ENCODE results near the gene MYORG. TPM values are rescaled to one million over a fixed set of nuclear protein-coding genes. Genes with fewer than 3 reads are reported as not detected.

MYORG gene
- total RNA-seq, 2 experiments from 2014 or later, result 0.98 to 3.9 TPM

DNA sequence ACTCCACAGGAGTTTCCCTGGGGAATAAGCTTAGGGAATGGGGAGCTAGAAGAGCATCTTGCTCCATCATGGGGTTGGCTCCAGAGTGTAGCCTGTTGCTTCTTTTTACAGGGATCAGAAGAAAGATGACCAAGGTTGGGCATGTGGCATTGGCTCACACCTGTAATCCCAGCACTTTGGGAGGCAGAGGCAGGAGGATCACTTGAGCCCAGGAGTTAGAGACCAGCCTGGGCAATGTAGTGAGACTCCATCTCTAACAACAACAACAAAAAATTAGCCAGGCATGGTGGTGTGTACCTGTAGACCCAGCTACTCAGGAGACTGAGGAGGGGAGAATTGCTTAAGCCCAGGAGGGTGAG, 28.9 kb downstream of the MYORG start:
- H3K79me2 ChIP-seq (ENCODE audit: insufficient read depth, low read depth, low read length), result no peaks in the 10 kb centered on the region

GRCh38 chr9:34346873-34347799, 29.6 kb downstream of the MYORG start:
- TF ChIP-seq, protein P1, sequence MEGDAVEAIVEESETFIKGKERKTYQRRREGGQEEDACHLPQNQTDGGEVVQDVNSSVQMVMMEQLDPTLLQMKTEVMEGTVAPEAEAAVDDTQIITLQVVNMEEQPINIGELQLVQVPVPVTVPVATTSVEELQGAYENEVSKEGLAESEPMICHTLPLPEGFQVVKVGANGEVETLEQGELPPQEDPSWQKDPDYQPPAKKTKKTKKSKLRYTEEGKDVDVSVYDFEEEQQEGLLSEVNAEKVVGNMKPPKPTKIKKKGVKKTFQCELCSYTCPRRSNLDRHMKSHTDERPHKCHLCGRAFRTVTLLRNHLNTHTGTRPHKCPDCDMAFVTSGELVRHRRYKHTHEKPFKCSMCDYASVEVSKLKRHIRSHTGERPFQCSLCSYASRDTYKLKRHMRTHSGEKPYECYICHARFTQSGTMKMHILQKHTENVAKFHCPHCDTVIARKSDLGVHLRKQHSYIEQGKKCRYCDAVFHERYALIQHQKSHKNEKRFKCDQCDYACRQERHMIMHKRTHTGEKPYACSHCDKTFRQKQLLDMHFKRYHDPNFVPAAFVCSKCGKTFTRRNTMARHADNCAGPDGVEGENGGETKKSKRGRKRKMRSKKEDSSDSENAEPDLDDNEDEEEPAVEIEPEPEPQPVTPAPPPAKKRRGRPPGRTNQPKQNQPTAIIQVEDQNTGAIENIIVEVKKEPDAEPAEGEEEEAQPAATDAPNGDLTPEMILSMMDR (conservative IDR thresholded peaks at IDR 0.05; ENCODE audit: low read length), result no peak
- no peak for TF ChIP-seq EZH2phosphoT487 (IDR thresholded peaks at IDR 0.05; ENCODE audit: borderline replicate concordance, low read depth, low read length)
- POLR2A ChIA-PET, result interaction anchor here (0.7 kb wide), 1 partner anchor 53 kb away, joined by 4 read pairs; no protein-coding TSS in a partner anchor

More for the DNA sequence above, 28.9 kb downstream of the MYORG start:
- ChIA-PET CTCF (ENCODE audit: unreplicated experiment) (no interaction called here), POLR2A (no interaction called here)
- Histone ChIP-seq H3K4me1 (ENCODE audit: insufficient read depth, low read length, poor library complexity, severe bottlenecking) (no peaks in the 10 kb centered on the region), H3K9me3 (ENCODE audit: low read length) (no peaks in the 10 kb centered on the region), H3K4me3 (ENCODE audit: low read depth, low read length, poor library complexity, severe bottlenecking) (no peak overlapping the region), H3K36me3 (ENCODE audit: insufficient read depth, low read length) (peaks cover 12% of the 10 kb centered on the region; the same call in 1 of the 2 replicates), H4K20me1 (ENCODE audit: insufficient read depth, low read length) (no peaks in the 10 kb centered on the region), H3K4me2 (ENCODE audit: low read length) (no peak overlapping the region), H2AFZ (ENCODE audit: low read length) (no peak overlapping the region), H3K27ac (ENCODE audit: low read depth, low read length, poor library complexity, severe bottlenecking) (no peak overlapping the region), H3K9me2 (ENCODE audit: insufficient read depth, low read length) (no peaks in the 10 kb centered on the region)
- TF ChIP-seq, protein P1 (conservative IDR thresholded peaks at IDR 0.05; ENCODE audit: low read length), result no peak
- no peak for TF ChIP-seq EZH2phosphoT487 (IDR thresholded peaks at IDR 0.05; ENCODE audit: borderline replicate concordance, low read depth, low read length)
- no peak for DNase-seq (ENCODE audit: low spot score)
- intact Hi-C loops (cut with micrococcal nuclease; ENCODE audit: unreplicated experiment), result no loop called here
- no TSS peak for BruUV-seq (replicated peaks)

DNA sequence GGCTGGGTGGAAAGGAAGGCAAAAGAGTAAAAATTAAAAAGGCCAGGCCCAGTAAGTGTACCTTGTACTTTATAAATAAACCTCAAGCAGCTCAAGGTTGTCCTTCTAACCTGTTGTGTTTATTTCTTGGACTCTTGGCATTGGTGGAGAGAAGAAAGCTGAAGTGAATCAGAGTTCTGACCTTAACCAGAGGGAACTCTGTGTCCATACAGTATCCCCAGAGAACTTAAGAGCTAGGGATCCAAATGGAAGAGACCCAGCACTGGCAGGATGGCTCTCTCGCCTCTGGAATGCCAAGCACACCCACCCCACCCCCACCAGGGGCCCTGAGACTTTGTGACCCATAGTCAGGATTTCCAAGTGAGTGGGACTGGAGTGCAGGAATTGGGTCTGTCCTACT, 33.1 kb downstream of the MYORG start:
- CTCF ChIA-PET (ENCODE audit: unreplicated experiment), result no interaction called here
- no peak overlapping the region for H3K4me3 ChIP-seq (ENCODE audit: low read depth, low read length, poor library complexity, severe bottlenecking)
- no peaks in the 10 kb centered on the region for H3K9me3 ChIP-seq (ENCODE audit: low read length)
- H3K4me2 ChIP-seq (ENCODE audit: low read length), result no peak overlapping the region
- no peak overlapping the region for H2AFZ ChIP-seq (ENCODE audit: low read length)
- POLR2A ChIA-PET, result no interaction called here
- no TSS peak for BruUV-seq (replicated peaks)
- no peak overlapping the region for H3K27ac ChIP-seq (ENCODE audit: low read depth, low read length, poor library complexity, severe bottlenecking)
- TF ChIP-seq, protein P1 (conservative IDR thresholded peaks at IDR 0.05; ENCODE audit: low read length), result no peak
- TF ChIP-seq EZH2phosphoT487 (IDR thresholded peaks at IDR 0.05; ENCODE audit: borderline replicate concordance, low read depth, low read length), result no peak
- no peaks in the 10 kb centered on the region for H3K4me1 ChIP-seq (ENCODE audit: insufficient read depth, low read length, poor library complexity, severe bottlenecking)
- H3K9me2 ChIP-seq (ENCODE audit: insufficient read depth, low read length), result no peaks in the 10 kb centered on the region
- no peaks in the 10 kb centered on the region for H3K79me2 ChIP-seq (ENCODE audit: insufficient read depth, low read depth, low read length)
- intact Hi-C loops (cut with micrococcal nuclease; ENCODE audit: unreplicated experiment), result no loop called here
- no peaks in the 10 kb centered on the region for H4K20me1 ChIP-seq (ENCODE audit: insufficient read depth, low read length)
- H3K36me3 ChIP-seq (ENCODE audit: insufficient read depth, low read length), result peaks cover 42% of the 10 kb centered on the region
- no peak for DNase-seq (ENCODE audit: low spot score)

More at GRCh38 chr9:34346873-34347799, 29.6 kb downstream of the MYORG start:
- Histone ChIP-seq H2AFZ (ENCODE audit: low read length) (no peak overlapping the region), H3K9me2 (ENCODE audit: insufficient read depth, low read length) (no peaks in the 10 kb centered on the region), H3K4me3 (ENCODE audit: low read depth, low read length, poor library complexity, severe bottlenecking) (no peak overlapping the region), H3K27ac (ENCODE audit: low read depth, low read length, poor library complexity, severe bottlenecking) (no peak overlapping the region), H3K9me3 (ENCODE audit: low read length) (no peaks in the 10 kb centered on the region), H4K20me1 (ENCODE audit: insufficient read depth, low read length) (no peaks in the 10 kb centered on the region), H3K79me2 (ENCODE audit: insufficient read depth, low read depth, low read length) (no peaks in the 10 kb centered on the region), H3K4me2 (ENCODE audit: low read length) (no peak overlapping the region), H3K36me3 (ENCODE audit: insufficient read depth, low read length) (peaks cover 17% of the 10 kb centered on the region; the same call in 1 of the 2 replicates), H3K4me1 (ENCODE audit: insufficient read depth, low read length, poor library complexity, severe bottlenecking) (no peaks in the 10 kb centered on the region)
- intact Hi-C loops (cut with micrococcal nuclease; ENCODE audit: unreplicated experiment), result no loop called here
- DNase-seq (ENCODE audit: low spot score), result no peak
- CTCF ChIA-PET (ENCODE audit: unreplicated experiment), result no interaction called here
- no TSS peak for BruUV-seq (replicated peaks)
